ENCODE measurements around the gene STATH. TPM values are rescaled to one million over a fixed set of nuclear protein-coding genes. Genes with fewer than 3 reads are reported as not detected.
"Not testable (repeated sequence)": the region's sequence is repeated elsewhere in the genome, so short reads cannot be mapped to it uniquely, and the experiment has no call there.

STATH gene
- total RNA-seq, 1 donor from 2014 or later: not detected

DNA sequence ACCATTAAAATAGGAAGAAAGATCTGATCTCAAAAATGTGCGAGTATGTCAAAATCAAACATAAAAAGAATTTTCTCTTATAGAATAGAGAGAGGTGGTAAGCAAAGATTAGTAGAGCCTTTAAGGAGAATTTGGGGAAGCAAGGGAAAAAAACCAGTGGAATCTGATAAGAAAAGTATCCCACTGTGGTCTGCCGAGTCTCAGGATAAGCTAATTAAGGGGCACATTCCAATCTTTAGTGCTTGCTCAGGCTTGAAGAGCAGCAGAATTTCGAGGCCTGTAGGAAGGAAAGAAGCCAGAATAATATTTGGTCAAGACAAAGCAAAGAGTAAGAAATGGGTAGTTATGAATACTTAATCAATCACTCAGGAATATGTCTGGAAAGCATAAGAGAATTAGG is 13.0 kb downstream of the STATH start:
- H3K4me3 Mint-ChIP-seq: no peak overlapping the region
- H3K4me1 Mint-ChIP-seq (ENCODE audit: low read depth): no peaks in the 10 kb centered on the region
- DNase-seq (ENCODE audit: low spot score): no peak
- intact Hi-C loops (cut with micrococcal nuclease): no loop called here
- H3K27me3 Mint-ChIP-seq (ENCODE audit: insufficient read depth): no peaks in the 10 kb centered on the region
- no peaks in the 10 kb centered on the region for H3K9me3 Mint-ChIP-seq
- no peaks in the 10 kb centered on the region for H3K36me3 Mint-ChIP-seq (ENCODE audit: low read depth)
- H3K27ac Mint-ChIP-seq: no peak overlapping the region

DNA sequence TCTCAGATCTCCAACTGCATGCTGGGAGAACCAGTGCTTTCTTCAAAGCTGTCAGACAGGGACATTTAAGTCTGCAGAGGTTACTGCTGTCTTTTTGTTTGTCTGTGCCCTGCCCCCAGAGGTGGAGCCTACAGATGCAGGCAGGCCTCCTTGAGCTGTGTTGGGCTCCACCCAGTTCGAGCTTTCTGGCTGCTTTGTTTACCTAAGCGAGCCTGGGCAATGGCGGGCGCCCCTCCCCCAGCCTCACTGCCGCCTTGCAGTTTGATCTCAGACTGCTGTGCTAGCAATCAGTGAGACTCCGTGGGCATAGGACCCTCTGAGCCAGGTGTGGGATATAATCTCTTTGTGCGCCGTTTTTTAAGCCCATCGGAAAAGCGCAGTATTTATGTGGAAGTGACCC is 23.2 kb downstream of the STATH start:
- DNase-seq (ENCODE audit: low spot score); H3K4me3 Mint-ChIP-seq; H3K9me3 Mint-ChIP-seq; H3K27me3 Mint-ChIP-seq (ENCODE audit: insufficient read depth); H3K36me3 Mint-ChIP-seq (ENCODE audit: low read depth); H3K27ac Mint-ChIP-seq; H3K4me1 Mint-ChIP-seq (ENCODE audit: low read depth); intact Hi-C loops (cut with micrococcal nuclease): not testable (repeated sequence)

DNA sequence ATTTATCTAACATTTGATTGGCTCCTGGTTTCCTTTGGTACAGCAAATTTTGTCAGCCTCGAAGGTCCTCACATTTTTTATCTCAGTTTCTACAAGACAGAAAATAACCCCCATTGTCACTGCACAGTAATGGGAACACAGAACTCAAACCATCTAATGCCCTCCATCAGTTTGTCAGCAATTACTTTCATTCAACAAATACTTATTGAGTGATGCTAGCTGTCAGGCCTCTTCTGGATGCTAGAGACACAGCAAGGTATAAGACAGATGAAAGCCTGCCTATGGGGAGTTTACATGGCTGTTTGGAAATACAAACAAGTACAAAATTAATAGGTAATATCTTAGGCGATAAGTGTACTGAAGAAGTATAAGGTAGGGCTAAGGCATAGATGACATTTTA is 27.5 kb downstream of the STATH start:
- Mint-ChIP-seq H3K9me3 (no peaks in the 10 kb centered on the region), H3K4me3 (no peak overlapping the region), H3K27ac (no peak overlapping the region), H3K4me1 (ENCODE audit: low read depth) (no peaks in the 10 kb centered on the region), H3K27me3 (ENCODE audit: insufficient read depth) (no peaks in the 10 kb centered on the region), H3K36me3 (ENCODE audit: low read depth) (no peaks in the 10 kb centered on the region)
- DNase-seq (ENCODE audit: low spot score): no peak
- intact Hi-C loops (cut with micrococcal nuclease): no loop called here

DNA sequence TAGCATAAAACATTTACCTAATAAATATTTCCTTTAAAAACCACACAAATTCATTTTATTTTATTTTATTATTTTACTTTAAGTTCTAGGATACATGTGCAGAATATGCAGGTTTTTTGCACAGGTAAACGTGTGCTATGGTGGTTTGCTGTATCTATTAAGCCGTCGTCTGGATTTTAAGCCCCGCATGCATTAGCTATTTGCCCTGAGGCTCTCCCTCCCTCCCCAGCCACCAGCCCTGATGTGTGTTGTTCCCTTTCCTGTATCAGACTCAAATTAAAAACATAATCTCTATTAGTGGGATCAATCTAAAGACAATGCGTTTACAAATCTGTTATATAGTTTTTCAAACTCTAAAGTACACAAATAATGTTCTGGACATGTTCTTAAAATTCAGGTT is 31.2 kb downstream of the STATH start:
- intact Hi-C loops (cut with micrococcal nuclease): no loop called here
- H3K9me3 Mint-ChIP-seq: no peaks in the 10 kb centered on the region

DNA sequence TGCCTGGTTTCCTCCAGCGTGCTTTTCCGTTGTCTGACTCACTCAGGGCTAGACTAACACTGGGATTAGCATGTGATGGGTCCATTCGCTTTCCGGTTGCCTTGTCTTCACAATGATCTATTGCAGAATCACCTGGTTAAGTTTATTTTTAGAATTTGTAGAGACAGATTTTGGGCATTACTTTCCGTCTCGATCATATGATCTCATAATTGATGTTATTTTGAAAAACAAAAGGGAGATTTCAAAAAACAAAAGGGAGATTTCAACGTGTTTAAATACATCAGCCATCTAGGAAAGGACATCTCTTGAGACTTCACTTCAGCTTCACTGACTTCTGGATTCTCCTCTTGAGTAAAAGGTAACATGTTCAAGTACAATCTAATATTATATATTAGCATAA is 32.4 kb downstream of the STATH start, which contains the start of gene HTN3:
Gene HTN3, plus strand, starts transcription at position 301 of the 400 bp plus-strand sequence. CDS start 2,282 bp downstream, outside the sequence.
- H3K9me3 Mint-ChIP-seq; H3K36me3 Mint-ChIP-seq (ENCODE audit: low read depth); DNase-seq (ENCODE audit: low spot score); intact Hi-C loops (cut with micrococcal nuclease); H3K4me1 Mint-ChIP-seq (ENCODE audit: low read depth); H3K4me3 Mint-ChIP-seq; H3K27ac Mint-ChIP-seq; H3K27me3 Mint-ChIP-seq (ENCODE audit: insufficient read depth): not testable (repeated sequence)

More for the DNA sequence above, 31.2 kb downstream of the STATH start:
- H3K27ac Mint-ChIP-seq: no peak overlapping the region
- DNase-seq (ENCODE audit: low spot score): no peak
- no peaks in the 10 kb centered on the region for H3K27me3 Mint-ChIP-seq (ENCODE audit: insufficient read depth)
- H3K4me1 Mint-ChIP-seq (ENCODE audit: low read depth): no peaks in the 10 kb centered on the region
- H3K4me3 Mint-ChIP-seq: no peak overlapping the region
- no peaks in the 10 kb centered on the region for H3K36me3 Mint-ChIP-seq (ENCODE audit: low read depth)

DNA sequence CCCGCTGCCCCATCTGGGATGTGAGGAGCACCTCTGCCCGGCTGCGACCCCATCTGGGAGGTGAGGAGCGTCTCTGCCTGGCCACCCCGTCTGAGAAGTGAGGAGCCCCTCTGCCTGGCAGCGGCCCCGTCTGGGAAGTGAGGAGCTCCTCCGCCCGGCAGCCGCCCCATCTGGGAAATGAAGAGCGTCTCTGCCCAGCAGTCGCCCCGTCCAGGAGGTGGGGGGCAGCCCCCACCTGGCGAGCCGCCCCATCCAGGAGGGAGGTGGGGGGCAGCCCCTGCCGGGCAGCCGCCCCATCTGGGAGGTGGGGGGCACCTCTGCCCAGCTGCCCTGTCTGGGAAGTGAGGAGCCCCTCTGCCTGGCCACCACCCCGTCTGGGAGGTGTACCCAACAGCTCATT is 41.8 kb downstream of the STATH start:
- DNase-seq (ENCODE audit: low spot score); H3K4me1 Mint-ChIP-seq (ENCODE audit: low read depth); H3K27me3 Mint-ChIP-seq (ENCODE audit: insufficient read depth); H3K4me3 Mint-ChIP-seq; intact Hi-C loops (cut with micrococcal nuclease); H3K27ac Mint-ChIP-seq; H3K36me3 Mint-ChIP-seq (ENCODE audit: low read depth); H3K9me3 Mint-ChIP-seq: not testable (repeated sequence)

DNA sequence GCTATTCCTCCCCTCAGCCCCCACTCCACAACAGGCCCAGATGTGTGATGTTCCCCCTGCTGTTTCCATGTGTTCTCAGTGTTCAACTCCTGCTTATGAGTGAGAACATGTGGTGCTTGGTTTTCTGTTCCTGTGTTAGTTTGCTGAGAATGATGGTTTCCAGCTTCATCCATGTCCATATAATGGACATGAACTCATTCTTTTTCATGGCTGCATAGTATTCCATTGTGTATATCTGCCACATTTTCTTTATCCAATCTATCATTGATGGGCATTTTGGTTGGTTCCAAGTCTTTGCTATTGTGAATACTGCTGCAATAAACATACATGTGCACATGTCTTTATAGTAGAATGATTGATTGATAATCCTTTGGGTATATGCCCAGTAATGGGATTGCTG is 44.2 kb downstream of the STATH start:
- H3K4me3 Mint-ChIP-seq; H3K36me3 Mint-ChIP-seq (ENCODE audit: low read depth); H3K4me1 Mint-ChIP-seq (ENCODE audit: low read depth); H3K27ac Mint-ChIP-seq; H3K27me3 Mint-ChIP-seq (ENCODE audit: insufficient read depth); H3K9me3 Mint-ChIP-seq; intact Hi-C loops (cut with micrococcal nuclease); DNase-seq (ENCODE audit: low spot score): not testable (repeated sequence)

DNA sequence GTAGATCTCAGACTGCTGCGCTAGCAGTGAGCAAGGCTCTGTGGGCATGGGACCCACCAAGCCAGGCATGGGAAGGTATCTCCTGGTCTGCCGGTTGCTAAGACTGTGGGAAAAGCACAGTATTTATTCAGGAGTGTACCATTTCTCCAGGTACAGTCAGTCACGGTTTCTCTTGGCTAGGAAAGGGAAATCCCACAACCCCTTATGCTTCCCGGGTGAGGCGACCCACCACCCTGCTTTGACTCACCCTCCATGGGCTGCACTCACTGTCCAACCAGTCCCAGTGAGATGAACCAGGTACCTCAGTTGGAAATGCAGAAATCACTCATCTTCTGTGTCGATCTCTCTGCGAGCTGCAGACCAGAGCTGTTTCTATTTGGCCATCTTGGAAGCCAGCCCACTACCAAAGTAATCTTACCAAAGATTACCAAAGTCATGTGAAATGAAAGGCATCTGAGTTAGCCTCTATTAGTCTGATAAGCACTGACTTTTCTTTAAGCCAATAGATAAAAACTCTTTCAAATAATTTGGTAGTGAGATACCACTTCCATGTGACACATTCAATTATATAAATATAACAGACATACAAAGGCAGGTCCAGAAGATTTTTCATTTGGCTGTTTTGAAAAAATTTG is 46.0 kb downstream of the STATH start:
- no peaks in the 10 kb centered on the region for H3K27me3 Mint-ChIP-seq (ENCODE audit: insufficient read depth)
- intact Hi-C loops (cut with micrococcal nuclease): no loop called here
- peaks cover 4% of the 10 kb centered on the region for H3K9me3 Mint-ChIP-seq
- no peak overlapping the region for H3K4me3 Mint-ChIP-seq
- no peak for DNase-seq (ENCODE audit: low spot score)
- H3K36me3 Mint-ChIP-seq (ENCODE audit: low read depth): no peaks in the 10 kb centered on the region
- no peaks in the 10 kb centered on the region for H3K4me1 Mint-ChIP-seq (ENCODE audit: low read depth)
- no peak overlapping the region for H3K27ac Mint-ChIP-seq

DNA sequence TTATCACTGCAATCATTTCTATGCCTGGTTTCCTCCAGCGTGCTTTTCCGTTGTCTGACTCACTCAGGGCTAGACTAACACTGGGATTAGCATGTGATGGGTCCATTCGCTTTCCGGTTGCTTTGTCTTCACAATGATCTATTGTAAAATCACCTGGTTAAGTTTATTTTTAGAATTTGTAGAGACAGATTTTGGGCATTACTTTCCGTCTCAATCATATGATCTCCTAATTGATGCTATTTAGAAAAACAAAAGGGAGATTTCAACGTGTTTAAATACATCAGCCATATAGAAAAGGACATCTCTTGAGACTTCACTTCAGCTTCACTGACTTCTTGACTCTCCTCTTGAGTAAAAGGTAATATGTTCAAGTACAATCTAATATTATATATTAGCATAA is 54.4 kb downstream of the STATH start, which contains the start of gene HTN1:
Gene HTN1, plus strand, starts transcription at position 301 of the 400 bp plus-strand sequence. CDS start 2,639 bp downstream, outside the sequence.
- H3K27me3 Mint-ChIP-seq (ENCODE audit: insufficient read depth); H3K27ac Mint-ChIP-seq; intact Hi-C loops (cut with micrococcal nuclease); H3K4me1 Mint-ChIP-seq (ENCODE audit: low read depth); H3K4me3 Mint-ChIP-seq; DNase-seq (ENCODE audit: low spot score); H3K36me3 Mint-ChIP-seq (ENCODE audit: low read depth); H3K9me3 Mint-ChIP-seq: not testable (repeated sequence)

Other genes starting within 250 kb of the STATH start
- gene SULT1B1, start 235.3 kb upstream of the STATH start, total RNA-seq: 0.17 and 0.26 TPM in 2 replicates
- not detected in 2 replicates for gene SULT1E1, start 135.8 kb upstream of the STATH start, total RNA-seq
- not detected in 2 replicates for gene CSN1S1, start 64.9 kb upstream of the STATH start, total RNA-seq
- not detected in 2 replicates for gene CSN2, start 30.2 kb upstream of the STATH start, total RNA-seq
- not detected in 2 replicates for gene HTN3, start 32.5 kb downstream of the STATH start, total RNA-seq
- not detected in 2 replicates for gene HTN1, start 54.5 kb downstream of the STATH start, total RNA-seq
- not detected in 2 replicates for gene PRR27, start 158.3 kb downstream of the STATH start, total RNA-seq
- gene ODAM, start 199.8 kb downstream of the STATH start, total RNA-seq: not detected in 2 replicates
- gene FDCSP, start 230.2 kb downstream of the STATH start, total RNA-seq: not detected in 2 replicates
- not detected in 2 replicates for gene CSN3, start 246.6 kb downstream of the STATH start, total RNA-seq